Stimulated activated CD4-positive, alpha-beta T cell treated with anti-CD3 and anti-CD28 coated beads, Interleukin-2, amount 100 ng/mL, for 24 hours (primary cell): ENCODE measurements around the gene TRAPPC13.

Experiments used
- DNase-seq, 2 donors: peaks; one replicate each; pipeline ENCODE4 v3.0.0-alpha.2; 2020

The TRAPPC13 gene

GRCh38 chr5:65693121-65693520 is 68.3 kb downstream of the TRAPPC13 start:
- no peak for DNase-seq

GRCh38 chr5:65695162-65695755 is 70.4 kb downstream of the TRAPPC13 start:
- no peak for DNase-seq

GRCh38 chr5:65695896-65696295 is 71.1 kb downstream of the TRAPPC13 start:
- no peak for DNase-seq

GRCh38 chr5:65696892-65697291 is 72.1 kb downstream of the TRAPPC13 start:
- no peak for DNase-seq

- no peak for DNase-seq
These were observed 74.5 kb downstream of the TRAPPC13 start for GRCh38 chr5:65699338-65699737.

- DNase-seq = no peak
These were observed 77.2 kb downstream of the TRAPPC13 start for GRCh38 chr5:65702036-65702435.

- DNase-seq = no peak
These were observed 79.9 kb downstream of the TRAPPC13 start for GRCh38 chr5:65704621-65705239.

GRCh38 chr5:65707663-65708062 is 82.8 kb downstream of the TRAPPC13 start:
- no peak for DNase-seq

- no peak for DNase-seq
These were observed 83.3 kb downstream of the TRAPPC13 start for GRCh38 chr5:65708145-65708544.
